Measurements from ENCODE around the gene TEX2. TPM values are rescaled to one million over a fixed set of nuclear protein-coding genes. Genes with fewer than 3 reads are reported as not detected.
"Not testable (repeated sequence)": the region's sequence is repeated elsewhere in the genome, so short reads cannot be mapped to it uniquely, and the experiment has no call there.

Gene TEX2
- total RNA-seq, 1 experiment from 2014 or later = 8.5 TPM

DNA sequence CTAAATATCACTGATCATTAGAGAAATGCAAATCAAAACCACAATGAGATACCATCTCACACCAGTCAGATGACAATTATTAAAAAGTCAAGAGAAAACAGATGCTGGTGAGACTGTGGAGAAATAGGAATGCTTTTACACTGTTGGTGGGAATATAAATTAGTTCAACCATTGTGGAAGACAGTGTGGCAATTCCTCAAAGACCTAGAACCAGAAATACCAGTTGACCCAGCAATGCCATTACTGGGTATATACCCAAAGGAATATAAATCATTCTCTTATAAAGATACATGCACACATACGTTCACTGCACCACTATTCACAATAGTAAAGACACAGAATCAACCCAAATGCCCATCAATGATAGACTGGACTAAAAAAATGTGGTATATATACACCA lies 42.5 kb downstream of the TEX2 start:
- in situ Hi-C loops (cut with HindIII; ENCODE audit: low pct_unique_long_range_greater_than_20kb, low sequenced_read_pairs); DNase-seq (ENCODE audit: low read depth): not testable (repeated sequence)

DNA sequence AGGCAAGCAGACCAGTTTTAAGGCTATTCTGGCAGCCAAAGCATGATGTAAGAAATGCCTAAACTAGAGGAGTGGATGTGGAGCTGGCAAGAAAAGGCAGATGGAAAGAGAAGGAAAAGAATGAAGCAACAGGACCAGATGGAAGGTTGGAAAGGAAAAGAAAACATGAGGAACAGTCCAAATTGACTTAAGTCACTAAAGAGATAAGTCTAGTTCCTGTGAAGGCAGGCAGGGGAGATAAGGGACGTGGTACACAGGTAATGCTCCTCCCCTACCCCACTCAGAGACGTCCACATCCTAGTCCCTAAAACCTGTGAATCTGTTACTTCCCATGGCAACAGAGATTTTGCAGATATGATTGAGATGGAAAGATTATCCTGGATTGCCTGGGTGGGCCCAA lies 43.5 kb downstream of the TEX2 start:
- DNase-seq (ENCODE audit: low read depth) = no peak
- in situ Hi-C loops (cut with HindIII; ENCODE audit: low pct_unique_long_range_greater_than_20kb, low sequenced_read_pairs) = no loop called here

DNA sequence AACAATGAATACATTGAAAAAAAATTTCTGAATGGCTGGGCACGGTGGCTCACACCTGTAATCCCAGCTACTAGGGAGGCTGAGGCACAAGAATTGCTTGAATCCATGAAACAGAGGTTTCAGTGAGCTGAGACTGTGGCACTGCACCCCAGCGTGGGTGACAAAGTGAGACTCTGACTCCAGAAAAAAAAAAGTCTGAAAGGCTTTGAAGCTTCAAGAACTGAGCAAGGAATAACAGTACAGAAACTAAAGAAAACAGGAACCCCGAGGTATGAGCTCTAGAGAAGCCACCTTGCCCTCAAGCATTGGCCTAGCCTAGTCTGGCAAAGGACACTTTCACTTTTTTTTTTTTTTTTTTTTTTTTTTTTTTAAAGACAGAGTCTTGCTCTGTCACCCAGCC lies 45.0 kb downstream of the TEX2 start:
- in situ Hi-C loops (cut with HindIII; ENCODE audit: low pct_unique_long_range_greater_than_20kb, low sequenced_read_pairs) = no loop called here
- no peak for DNase-seq (ENCODE audit: low read depth)

DNA sequence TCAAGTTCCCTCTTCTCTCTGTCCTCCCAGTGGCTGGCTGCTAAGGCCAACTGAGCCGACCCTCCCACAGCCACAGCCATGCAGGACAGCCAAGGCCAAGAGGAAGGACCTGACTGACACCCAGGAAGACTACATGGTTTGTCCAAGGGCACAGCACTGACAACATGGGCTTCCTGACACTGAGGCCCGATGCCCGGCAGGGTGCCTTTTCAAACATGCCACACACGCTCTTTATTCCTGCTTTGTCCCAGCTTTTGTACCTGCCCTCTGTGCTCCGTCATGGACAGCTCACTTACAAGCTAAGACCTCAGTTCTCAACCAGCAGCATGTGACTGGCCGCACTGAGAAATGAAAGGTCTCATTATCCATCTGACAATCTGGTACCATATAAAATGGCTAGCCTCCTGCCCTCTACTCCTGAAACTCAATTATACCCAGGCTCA lies 45.8 kb downstream of the TEX2 start:
- DNase-seq (ENCODE audit: low read depth) = no peak
- in situ Hi-C loops (cut with HindIII; ENCODE audit: low pct_unique_long_range_greater_than_20kb, low sequenced_read_pairs) = no loop called here

DNA sequence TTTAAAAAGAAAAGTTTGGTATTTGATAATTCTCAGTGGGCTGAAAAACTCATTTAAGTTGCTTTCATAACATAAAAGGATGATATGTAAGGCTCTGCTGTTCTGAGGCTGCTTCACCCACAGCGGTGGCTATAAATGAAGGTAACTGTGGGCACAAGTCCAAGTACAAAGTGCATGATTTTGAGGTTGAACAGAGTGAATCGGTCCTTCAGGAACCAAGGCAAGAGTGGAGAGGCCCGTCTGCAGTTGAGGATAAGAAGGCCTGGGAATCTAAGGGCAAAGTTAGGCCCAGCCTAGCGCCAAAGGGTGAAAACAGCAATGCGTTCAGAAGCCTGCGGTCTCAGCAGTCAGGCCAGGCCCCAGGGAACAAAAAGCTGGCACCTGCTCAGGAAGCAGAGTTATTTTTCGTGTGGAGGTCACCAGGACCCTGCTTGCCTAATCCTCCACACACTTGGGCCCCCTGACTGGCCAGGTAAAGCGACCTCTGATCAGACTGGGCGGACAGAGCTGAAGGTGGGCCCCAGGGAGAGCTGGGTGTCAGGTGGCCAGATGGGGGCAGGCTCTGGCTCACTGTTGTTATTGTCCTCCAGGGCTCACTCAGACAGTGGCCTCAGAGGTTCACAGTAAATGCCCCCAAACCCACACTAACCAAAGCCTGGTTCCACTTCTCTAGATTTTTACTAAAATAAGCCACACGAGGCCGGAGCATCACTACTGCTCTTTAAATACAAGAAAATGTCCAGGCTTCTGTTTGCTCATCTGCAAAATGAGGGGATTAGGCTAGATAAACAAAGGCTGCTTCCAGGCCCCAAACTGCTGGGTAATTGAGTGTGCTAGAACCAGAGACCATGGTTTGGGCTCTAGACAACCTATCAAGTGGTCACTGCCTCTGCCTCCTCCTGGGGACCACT lies 46.5 kb downstream of the TEX2 start:
- DNase-seq (ENCODE audit: low read depth) = no peak
- in situ Hi-C loops (cut with HindIII; ENCODE audit: low pct_unique_long_range_greater_than_20kb, low sequenced_read_pairs) = no loop called here

DNA sequence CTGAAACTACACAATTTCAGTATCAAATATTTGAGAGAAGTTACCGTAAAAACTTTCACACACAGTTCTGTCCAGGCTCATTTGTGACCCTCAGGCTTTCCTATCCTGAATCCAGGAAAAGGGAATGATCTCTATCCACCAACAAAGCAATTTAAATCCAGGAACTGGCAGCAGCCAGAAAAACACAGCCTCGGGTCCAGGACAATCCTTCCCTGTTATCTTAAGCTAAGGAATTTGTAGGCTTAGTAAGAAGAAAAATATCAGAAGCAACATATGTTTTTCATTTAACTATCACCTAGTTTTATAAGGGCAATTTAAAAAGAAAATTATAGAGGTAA lies 47.1 kb downstream of the TEX2 start:
- DNase-seq (ENCODE audit: low read depth) = no peak
- in situ Hi-C loops (cut with HindIII; ENCODE audit: low pct_unique_long_range_greater_than_20kb, low sequenced_read_pairs) = no loop called here

DNA sequence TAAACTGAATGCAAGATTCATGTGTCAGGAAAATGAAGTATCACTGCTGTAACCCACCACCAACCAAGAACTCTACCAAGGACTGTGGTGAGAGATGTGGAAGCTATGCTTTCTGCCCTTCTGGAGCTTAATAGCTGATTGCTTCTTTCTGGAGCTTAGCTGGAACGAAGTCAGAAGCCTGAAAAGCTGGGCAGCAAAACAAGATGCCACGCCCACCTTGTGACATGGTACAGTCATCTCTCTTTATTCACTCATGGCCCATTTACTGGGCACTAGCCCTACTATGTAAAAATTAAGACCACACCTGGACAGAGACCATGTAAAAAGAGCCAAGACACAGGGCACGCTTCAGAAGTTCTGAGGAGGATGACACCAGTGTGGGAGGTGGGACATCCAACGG lies 48.1 kb downstream of the TEX2 start:
- DNase-seq (ENCODE audit: low read depth) = peak; percentile 28
- in situ Hi-C loops (cut with HindIII; ENCODE audit: low pct_unique_long_range_greater_than_20kb, low sequenced_read_pairs) = no loop called here

DNA sequence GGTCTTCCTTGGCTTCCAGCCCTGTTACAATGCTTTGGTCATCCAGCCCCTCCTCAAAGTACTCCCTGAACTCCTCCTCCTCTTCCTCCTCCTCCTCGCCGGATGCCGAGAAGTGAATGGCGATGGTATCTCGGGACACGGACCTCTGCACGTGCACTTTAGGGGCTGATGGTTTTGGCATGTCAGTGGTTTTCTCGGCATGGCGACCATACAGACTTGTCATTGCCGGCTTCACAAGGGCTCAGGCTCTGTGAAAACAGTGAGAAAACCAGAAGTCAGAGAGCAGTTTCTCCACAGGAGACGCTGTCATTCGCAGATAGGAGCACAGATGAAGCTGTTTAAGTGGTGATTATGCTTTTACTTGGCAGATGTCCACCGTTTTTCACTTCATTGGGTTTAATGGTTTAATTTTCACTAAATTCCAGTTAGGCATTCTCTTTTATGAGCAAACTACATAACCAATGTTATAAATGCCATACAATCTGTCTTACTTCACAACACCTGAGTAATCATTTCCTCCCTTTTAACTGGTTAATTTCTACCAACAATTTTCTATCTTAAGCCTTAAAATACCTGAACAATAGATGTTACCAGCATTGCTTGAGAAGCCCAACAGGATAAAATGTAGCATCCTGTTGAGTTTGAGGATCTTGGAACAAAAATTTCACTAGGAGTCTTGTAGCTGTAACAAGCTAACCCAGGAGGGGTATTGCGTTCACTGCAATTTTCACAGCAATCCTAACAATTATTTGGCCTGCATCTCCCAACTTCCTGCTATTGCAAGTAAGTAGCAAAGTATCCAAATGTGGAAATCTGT lies 48.9 kb downstream of the TEX2 start:
- DNase-seq (ENCODE audit: low read depth) = peak; percentile 66
- in situ Hi-C loops (cut with HindIII; ENCODE audit: low pct_unique_long_range_greater_than_20kb, low sequenced_read_pairs) = no loop called here

DNA sequence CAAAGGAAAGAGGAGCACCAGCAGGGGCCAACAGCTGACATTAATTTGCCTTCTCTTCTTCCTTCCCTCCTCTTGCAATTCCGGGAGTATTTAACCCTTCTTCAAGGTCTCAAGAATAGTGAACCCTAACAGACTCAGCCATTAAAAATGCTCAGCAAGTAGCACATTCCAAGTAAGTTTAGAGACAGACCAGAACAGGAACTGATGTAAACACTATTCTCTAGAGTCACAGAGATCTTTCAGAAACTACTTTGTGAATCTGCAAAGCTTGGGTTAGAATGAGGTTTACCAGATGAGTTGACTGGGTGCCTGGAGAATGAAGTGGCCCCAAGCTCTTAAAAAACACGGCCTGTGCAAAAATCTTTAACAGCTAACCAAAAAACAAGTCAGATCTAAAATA lies 50.9 kb downstream of the TEX2 start:
- in situ Hi-C loops (cut with HindIII; ENCODE audit: low pct_unique_long_range_greater_than_20kb, low sequenced_read_pairs) = no loop called here
- DNase-seq (ENCODE audit: low read depth) = no peak

DNA sequence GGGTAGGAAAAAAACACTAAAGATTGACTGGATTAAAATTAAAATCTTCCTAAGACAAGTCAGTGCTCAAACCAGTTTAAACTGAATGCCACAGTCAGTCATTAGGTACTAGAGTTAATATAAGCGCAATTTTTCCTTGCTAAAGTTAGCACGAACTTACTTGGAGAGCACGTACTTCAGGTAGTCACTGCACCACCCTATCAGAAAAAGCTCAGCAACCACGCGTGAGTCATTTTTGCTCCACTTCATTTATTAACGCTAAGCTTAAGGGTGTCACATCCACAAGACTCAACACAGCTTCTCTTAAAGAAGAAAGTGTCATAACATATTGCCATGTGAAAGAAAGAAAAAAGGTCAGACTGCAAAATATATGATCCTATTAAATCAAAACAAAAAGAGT lies 53.1 kb downstream of the TEX2 start:
- in situ Hi-C loops (cut with HindIII; ENCODE audit: low pct_unique_long_range_greater_than_20kb, low sequenced_read_pairs) = no loop called here
- DNase-seq (ENCODE audit: low read depth) = no peak

DNA sequence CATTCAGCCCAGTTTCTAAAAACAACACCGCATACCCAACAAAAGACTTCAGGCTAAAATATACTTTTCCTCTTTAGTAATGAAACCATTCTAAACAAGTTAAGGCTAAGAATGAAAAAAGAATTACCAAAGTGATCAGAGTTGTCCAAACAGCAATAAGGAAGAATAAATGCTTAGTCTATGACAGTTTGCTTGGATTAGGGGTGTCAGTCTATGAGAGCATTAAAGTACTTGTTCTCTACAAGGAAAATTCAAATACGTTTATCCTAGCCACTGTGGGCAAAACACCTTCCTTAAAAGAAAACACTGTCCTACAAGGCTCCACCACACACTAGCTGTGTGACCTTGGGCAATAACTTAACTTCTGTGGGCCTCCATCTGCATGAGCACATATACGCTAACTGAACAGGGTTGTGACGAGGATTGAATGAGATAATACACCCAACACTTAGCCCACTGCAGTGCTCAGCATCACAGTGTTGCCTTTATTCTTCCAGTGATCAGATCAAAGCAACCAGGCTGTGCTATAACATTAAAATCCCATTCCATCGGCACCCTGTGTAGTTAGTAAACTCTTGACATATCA lies 53.6 kb downstream of the TEX2 start:
- DNase-seq (ENCODE audit: low read depth) = no peak
- in situ Hi-C loops (cut with HindIII; ENCODE audit: low pct_unique_long_range_greater_than_20kb, low sequenced_read_pairs) = no loop called here

DNA sequence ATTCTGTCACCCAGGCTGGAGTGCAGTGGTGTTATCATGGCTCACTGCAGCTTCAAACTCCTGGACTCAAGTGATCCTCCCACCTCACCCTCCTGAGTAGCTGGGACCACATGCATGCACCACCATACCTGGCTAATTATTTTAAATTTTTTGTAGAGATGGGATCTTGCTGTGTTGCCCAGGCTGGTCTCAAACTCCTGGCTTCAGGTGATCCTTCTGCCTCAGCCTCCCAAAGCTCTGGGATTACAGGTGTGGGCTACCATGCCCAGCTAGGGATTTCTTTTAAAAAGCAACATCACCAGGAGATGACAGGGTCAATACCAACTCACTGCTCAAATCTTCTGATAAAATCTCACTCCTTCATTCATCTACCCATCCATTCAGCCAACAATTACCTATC lies 54.4 kb downstream of the TEX2 start:
- DNase-seq (ENCODE audit: low read depth); in situ Hi-C loops (cut with HindIII; ENCODE audit: low pct_unique_long_range_greater_than_20kb, low sequenced_read_pairs): not testable (repeated sequence)

DNA sequence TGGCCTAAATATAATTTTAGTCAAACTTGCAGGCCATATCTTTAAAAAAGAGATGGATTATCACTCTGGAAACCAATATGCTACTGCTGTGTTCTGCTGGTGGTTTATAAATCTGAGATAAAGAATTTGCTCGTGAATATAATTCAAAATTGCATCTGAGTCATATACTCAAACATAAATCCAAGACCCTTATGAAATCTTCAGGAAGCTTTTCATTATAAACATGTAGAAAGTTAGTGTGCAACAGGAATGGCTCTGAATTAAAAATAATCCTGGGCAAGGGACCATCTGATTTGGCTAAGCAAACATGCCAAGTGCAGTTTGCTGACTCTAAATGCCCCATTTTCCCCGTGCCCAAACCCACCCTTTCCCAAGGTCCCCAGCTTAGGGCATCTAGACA lies 57.3 kb downstream of the TEX2 start:
- in situ Hi-C loops (cut with HindIII; ENCODE audit: low pct_unique_long_range_greater_than_20kb, low sequenced_read_pairs) = no loop called here
- DNase-seq (ENCODE audit: low read depth) = no peak

DNA sequence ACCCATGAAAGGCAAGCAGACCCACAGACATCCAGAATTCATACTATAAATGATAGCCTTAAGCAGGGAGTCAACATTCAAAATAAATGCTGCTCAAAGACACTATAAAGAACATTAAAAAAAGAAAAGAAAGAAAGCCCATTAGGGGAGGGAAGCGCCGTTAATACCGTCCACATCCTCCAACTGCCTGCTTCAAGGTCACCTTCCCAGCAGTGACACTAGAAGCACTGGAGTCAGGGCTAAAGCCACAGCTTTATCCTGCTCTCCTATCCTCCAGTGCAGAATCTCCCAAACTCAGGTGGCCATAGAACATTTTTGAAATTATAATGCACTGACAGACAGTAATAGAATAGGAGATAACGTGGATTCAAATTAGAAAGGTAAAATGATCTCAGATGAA lies 59.4 kb downstream of the TEX2 start:
- no peak for DNase-seq (ENCODE audit: low read depth)
- in situ Hi-C loops (cut with HindIII; ENCODE audit: low pct_unique_long_range_greater_than_20kb, low sequenced_read_pairs) = no loop called here

DNA sequence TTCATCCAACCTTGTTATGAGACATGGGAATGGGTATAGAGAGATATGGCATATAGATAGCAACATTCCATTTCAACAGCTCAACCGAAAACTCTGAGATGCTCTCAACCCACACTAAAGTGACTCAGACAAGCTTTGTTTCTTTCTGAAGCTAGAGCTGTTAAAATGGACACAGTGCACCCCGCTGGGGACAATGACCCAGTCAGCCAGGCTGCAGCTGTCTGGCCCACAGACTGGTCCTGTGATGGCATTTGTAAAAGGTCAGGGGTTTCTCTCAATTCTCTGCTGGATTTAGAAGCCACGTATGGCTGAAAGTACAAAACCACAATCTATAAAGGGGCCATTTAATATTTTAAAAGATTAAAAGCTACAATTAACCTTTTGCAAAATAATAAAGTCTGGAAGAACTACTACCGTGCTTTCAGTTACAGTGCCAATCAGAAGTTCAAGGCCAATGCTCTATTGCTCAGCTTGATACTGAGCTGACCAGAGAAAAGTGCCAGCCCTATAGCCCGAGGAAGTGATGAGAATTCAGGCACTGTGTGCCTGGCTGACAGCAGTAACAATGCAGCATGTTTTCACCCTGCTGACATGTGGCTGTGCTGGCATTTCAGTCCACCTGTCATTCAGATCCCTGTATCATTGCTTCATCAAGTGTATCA lies 60.2 kb downstream of the TEX2 start:
- in situ Hi-C loops (cut with HindIII; ENCODE audit: low pct_unique_long_range_greater_than_20kb, low sequenced_read_pairs) = no loop called here
- DNase-seq (ENCODE audit: low read depth) = no peak

DNA sequence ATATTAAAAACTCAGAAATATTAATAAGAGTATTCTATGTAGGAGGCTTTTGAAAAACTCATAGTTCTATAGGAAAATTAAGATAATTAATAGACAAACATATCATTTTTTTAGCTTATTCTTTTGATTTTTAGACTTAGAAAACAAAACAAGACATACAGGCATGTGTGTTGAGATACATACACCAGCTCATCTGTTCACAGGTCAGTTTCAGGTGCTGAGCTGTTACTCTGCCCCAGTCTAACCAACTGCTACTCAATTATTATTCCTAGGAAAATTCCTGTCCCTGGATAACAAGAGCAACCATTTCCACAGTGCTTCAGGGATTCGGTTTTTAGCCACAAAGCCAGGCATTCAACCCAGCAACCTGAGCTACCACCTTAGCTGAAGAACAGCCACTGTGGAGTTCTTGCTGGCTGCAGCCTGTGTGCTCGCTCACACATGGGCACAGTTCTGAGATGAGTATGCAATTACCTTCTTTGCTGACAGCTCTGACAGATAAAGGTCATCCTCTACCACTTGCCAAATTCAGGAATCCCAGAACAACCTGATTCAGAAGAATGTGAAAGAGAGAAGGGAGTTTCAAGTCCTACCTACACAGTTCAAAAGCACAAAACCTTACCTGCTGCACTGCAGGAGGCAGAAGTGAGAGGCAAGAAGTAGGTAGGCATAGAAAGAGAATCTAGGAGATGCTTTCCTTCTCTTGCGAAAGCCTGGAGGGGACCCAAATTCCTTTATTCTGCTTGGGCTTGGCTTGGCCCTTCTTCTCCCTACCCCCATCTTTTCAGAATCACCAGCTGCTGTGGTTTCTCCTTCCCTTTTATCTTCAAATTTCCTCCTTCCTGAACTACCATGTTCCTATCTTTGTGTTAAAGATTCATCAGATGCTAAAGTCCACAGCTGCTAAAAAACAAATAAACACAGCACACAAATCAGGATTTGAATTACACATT lies 62.7 kb downstream of the TEX2 start:
- no peak for DNase-seq (ENCODE audit: low read depth)
- in situ Hi-C loops (cut with HindIII; ENCODE audit: low pct_unique_long_range_greater_than_20kb, low sequenced_read_pairs) = no loop called here

DNA sequence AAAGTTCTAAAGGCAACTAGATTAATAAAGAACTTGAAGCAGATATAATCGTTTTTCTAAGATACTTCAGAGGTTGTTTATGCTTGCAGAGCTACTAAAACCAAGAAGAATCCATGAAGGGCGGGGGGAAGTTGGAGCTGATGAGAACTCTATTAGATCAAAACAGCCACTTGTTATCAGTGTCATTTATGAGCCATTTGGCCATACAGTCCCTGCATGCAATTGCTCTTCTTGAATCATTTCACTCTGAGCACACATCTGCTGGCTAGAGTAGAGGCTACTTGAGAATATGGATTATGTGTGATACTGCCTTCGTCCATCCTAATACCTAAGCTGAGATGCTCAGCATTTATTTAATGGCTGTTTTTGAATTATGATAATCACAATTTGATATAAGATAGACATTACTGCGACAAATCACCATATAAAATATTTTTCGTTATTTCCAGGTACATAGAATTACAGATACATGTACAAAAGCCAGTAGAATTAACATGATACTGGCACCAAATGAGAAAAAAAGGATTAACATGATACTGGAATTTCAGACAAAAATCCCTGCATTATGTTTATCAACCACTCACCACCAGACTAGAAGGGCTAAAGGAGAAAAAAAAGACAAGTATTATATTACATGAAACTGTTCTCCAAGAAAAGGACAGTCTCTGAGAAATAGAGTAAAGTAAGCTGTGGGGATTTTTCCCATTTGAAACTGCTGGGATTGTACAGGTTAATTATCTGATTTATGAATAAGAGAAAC lies 64.5 kb downstream of the TEX2 start:
- DNase-seq (ENCODE audit: low read depth) = no peak
- in situ Hi-C loops (cut with HindIII; ENCODE audit: low pct_unique_long_range_greater_than_20kb, low sequenced_read_pairs) = no loop called here
